ENCODE measurements around the gene NSD1.

DNA sequence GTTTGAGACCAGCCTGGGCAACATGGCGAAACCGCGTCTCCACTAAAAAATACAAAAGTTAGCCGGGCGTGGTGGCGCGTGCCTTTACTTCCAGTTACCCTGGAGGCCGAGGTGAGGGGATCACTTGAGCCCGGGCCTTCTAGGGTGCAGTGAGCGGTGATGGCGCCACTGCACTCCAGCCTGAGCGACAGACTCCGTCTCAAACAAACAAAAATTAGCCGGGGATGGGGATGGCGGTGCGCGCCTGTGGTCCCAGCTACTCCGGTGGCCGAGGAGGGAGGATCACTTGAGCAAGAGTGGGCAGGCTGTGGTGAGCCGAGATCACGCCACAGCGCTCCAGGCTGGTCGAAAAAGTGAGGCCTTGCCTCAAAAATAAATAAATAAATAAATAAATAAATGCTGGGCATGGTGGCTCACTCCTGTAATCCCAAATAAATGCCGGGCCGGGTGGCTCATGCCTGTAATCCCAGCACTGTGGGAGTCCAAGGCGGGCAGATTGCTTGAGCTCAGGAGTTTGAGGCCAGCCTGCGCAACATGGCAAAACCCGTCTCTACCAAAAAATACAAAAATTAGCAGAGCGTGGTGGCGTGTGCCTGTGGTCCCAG lies 16.0 kb upstream of the NSD1 start:
- TF ChIP-seq, protein P1, sequence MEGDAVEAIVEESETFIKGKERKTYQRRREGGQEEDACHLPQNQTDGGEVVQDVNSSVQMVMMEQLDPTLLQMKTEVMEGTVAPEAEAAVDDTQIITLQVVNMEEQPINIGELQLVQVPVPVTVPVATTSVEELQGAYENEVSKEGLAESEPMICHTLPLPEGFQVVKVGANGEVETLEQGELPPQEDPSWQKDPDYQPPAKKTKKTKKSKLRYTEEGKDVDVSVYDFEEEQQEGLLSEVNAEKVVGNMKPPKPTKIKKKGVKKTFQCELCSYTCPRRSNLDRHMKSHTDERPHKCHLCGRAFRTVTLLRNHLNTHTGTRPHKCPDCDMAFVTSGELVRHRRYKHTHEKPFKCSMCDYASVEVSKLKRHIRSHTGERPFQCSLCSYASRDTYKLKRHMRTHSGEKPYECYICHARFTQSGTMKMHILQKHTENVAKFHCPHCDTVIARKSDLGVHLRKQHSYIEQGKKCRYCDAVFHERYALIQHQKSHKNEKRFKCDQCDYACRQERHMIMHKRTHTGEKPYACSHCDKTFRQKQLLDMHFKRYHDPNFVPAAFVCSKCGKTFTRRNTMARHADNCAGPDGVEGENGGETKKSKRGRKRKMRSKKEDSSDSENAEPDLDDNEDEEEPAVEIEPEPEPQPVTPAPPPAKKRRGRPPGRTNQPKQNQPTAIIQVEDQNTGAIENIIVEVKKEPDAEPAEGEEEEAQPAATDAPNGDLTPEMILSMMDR (conservative IDR thresholded peaks at IDR 0.05; ENCODE audit: low read depth, low read length): no peak
- TF ChIP-seq EZH2 (IDR thresholded peaks at IDR 0.05; ENCODE audit: low read length, unreplicated experiment): no peak
- no peak for TF ChIP-seq EZH2phosphoT487 (IDR thresholded peaks at IDR 0.05; ENCODE audit: borderline replicate concordance, low read length)
